ENCODE results near the gene FIBP.

Gene FIBP

DNA sequence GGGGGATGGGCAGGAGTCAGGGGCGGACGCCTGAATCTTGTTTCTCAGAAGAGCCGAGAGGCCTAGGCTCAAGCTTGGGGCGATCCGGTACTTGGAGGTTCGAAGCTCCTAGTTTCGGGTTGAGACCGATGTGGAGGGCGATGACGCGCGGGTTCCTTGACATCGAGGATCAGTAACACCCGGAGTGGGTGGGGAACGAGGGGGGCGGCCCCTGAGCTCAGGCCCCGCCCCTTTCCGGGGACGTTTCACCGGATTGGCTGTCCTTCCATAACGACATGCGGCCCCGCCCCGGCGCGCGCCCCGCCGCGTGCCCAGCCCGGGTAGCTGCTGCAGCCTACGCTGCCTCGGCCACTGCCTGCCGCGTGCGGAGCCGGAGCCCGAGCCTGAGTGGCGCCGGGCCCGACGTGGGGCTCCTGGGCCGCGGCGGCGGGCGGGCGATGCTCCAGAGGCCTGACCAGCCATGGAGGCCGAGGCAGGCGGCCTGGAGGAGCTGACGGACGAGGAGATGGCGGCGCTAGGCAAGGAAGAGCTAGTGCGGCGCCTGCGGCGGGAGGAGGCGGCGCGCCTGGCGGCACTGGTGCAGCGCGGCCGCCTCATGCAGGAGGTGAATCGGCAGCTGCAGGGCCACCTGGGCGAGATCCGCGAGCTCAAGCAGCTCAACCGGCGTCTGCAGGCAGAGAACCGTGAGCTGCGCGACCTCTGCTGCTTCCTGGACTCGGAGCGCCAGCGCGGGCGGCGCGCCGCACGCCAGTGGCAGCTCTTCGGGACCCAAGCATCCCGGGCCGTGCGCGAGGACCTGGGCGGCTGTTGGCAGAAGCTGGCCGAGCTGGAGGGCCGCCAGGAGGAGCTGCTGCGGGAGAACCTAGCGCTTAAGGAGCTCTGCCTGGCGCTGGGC, 2.3 kb upstream of the FIBP start, which contains the start of gene CCDC85B:
TSS of gene CCDC85B (plus strand) at position 350 of the 895 bp plus-strand sequence. CDS start at position 461, 111 bp downstream.
- peak; percentile 96 for DNase-seq (ENCODE audit: low spot score)

DNA sequence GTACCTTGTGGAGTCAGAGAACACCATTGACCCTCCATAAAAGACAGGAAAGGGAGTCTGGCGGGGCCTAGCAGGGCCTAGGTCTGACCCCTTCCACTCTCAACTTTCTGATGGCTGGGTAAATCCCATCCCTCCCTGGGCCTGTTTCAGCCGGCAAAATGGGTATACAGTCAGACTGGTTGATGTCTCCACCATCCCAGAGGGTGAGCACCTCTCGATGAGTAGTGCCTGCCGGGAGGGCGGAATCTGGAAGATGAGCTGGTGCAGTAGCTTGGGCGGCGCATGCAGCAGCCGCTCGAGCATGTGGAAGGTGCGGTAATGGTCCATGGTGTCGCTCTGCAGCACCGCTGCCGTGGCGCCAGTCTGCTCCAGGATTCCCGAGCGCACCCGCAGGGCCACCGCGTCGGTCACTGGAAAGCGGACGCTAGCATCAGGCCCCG, 528 bp downstream of the FIBP start:
- DNase-seq (ENCODE audit: low spot score) = no peak

DNA sequence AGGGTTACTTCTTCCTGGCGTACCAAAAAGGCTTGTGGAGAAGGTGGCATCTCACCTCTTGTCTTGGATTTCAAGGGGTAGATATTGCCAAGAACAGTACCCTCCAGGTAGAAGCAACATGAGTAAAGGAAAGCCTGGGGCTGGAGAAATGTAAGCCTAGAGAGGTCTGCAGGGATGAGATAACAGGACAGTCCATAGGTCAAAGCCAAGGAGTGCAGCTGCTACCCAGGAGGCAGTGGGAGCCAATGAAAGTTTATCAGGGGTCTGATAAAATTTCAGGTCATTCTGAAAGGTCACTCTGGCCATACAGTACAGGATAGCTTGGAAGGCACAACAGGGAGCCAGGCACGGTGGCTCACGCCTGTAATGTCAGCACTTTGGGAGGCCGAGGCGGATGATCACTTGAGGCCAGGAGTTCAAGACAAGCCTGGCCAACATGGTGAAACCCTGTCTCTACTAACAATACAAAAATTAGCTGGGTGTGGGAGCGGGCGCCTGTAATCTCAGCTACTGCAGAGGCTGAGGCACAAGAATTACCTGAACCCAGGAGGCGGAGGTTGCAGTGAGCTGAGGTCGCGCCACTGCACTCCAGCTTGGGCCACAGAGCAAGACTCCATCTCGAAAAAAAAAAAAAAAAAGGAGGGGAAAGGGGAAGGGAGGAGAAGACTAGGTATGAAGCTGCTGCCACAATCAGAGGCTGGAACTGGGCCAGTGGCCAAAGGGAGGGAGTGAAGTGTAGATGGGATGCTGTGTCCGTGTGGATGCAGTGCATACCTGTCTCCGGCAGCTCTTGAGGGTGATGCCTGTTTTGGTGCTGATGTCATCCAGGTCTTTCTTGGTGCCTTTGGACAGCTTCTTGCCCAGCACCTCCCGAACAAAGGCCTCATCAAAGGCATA, 1.2 kb downstream of the FIBP start:
- no peak for DNase-seq (ENCODE audit: low spot score)

DNA sequence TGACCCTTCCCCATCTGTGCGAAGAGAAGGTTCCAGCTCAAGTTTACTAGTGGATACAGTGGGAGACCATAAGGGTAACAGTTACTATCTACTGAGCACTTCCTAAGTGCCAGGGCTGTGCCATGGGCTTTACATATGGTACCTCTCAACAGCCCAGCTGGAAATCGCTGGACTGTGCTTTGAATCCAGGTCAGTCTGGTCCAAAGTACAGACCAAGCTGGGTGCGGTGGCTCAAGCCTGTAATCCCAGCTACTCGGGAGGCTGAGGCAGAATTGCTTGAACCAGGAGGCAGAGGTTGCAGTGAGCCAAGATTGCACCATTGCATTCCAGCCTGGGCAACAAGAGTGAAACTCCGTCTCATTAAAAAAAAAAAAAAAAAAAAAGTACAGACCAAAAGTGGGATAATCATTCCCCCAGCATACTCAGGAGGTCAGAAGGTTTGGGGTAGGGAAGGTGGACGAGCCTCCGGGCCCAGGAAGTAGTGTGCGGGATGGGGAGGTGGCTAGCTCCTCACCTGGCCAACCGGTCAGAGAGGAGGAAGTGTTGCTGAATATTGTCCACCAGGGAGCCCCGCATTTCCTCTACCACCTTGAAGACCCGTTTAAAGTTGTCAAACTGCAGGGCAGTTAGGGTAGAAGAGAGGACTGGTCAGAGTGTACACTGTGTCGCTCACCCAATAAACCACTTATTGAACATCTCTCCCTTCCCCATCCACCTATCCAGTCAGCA, 2.3 kb downstream of the FIBP start:
- no peak for DNase-seq (ENCODE audit: low spot score)

DNA sequence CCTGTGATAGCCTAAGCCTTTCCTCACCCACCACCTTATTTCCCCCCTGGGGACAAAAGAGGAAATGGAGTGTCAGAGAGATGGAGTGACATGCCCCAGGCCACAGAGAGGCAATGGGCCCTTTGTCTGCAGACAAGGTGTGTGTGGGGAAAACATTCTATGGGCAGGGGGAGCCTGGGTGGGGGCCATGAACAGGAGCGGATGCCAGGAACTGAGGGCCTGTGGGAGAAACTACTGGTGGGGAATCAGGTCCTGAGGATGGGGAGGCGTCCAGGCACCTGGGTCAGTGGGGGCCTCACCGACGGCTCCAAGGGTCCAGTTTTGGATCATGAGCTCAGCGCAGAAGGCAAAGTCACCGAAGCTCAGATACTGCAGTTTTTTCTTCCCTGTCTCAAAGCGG, 3.0 kb downstream of the FIBP start:
- no peak for DNase-seq (ENCODE audit: low spot score)

DNA sequence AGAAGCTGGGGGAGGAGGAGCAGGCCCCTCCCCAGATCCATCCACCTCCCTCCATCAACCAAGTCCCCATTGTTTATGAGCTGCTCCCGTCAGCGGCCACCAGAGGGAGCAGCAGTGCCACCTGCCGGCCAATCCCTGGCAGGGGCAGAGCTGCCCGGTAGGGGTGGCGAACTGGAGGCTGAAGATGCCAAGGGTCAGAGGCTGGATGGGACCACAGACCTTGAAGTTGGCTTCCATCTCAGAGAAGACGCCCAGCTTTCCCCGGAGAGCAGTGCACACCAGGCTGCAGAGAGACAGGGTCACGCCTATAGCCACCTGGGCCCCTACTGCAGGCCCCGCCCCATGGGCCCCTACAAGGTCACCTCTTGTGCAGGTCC, 3.6 kb downstream of the FIBP start:
- peak; percentile 89 for DNase-seq (ENCODE audit: low spot score)

DNA sequence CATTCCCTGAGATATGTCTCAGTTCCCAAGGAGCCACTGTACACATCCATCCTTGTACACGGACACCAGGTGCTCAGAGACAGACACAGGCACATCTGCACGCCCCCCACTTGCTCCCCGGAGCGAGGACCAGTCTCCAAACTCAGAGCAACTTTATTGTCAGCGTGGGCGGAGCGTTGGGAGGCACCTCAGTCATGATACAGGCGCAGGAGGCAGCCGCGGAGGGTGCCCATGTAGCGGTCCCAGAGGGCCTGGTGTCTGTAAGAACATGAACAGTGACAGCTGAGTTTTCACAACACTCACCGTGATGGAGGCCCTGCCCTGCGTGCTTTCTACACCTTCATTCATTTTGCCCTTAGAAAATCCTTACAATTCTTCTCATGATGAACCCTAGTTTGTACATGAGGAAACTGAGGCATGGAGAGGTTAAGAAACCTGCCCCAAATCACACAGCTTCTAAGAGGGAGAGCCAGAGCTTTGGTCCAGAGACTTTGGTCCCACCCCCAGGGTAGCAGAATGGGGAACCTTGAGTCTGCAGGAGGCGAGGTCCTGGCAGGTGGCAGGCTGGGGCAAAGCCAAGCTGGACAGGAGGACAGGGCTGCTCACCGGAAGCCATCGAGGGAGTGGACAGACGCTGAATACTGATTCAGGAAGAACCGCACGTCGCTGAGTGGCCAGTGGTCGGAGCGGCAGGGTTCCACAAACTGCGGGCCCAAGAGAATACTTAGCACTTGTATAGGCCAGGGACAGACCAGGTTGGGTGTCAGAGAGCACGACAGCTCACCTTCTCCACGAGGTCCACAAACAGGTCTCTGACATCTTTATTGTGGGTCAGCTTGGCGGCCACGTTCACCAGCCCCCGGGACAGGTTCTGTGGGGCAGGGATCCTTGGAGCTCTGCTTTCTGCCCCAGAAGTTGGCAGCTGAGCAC, 4.2 kb downstream of the FIBP start:
- no peak for DNase-seq (ENCODE audit: low spot score)

DNA sequence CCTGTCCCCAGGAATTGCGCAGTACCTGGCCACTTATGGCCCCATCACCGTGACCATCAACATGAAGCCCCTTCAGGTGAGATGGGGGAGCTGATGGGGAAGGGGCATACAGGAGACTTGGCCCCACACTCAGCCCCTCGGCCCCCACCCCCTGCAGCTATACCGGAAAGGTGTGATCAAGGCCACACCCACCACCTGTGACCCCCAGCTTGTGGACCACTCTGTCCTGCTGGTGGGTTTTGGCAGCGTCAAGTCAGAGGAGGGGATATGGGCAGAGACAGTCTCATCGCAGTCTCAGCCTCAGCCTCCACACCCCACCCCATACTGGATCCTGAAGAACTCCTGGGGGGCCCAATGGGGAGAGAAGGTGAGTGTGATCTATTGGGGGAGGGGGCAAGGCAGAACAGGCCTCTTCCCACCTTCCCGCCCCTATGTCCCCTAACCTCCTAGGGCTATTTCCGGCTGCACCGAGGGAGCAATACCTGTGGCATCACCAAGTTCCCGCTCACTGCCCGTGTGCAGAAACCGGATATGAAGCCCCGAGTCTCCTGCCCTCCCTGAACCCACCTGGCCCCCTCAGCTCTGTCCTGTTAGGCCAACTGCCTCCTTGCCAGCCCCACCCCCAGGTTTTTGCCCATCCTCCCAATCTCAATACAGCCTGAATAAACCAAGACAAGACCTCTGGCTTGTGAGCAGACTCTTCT, 5.1 kb downstream of the FIBP start:
- DNase-seq (ENCODE audit: low spot score) = no peak

DNA sequence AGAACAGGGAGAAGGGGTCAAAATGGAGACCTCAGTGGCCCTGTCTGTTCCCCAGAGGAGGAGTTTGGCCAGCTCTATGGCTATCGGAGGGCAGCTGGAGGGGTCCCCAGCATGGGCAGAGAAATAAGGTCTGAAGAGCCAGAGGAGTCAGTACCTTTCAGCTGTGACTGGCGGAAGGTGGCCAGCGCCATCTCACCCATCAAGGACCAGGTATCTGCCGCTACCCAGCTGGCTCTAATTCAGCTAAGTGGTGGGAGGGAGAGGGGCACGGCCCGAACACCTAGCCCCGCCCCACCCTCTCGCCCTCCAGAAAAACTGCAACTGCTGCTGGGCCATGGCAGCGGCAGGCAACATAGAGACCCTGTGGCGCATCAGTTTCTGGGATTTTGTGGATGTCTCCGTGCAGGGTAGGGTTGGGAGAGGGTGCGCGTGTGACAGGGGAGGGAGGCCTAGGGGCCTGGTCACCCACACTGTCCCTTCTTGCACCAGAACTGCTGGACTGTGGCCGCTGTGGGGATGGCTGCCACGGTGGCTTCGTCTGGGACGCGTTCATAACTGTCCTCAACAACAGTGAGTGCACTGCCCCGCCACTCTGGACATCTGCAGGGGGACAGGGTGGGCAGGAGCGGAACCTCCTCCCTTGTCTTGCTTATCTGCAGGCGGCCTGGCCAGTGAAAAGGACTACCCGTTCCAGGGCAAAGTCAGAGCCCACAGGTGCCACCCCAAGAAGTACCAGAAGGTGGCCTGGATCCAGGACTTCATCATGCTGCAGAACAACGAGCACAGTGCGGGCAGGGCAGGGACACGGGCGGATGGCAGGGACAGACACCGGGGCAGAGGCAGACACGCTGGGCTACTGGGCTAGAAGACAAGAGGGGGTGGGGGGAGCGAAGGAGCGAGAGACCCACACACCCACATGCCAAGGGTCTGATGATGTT, 5.9 kb downstream of the FIBP start:
- no peak for DNase-seq (ENCODE audit: low spot score)

DNA sequence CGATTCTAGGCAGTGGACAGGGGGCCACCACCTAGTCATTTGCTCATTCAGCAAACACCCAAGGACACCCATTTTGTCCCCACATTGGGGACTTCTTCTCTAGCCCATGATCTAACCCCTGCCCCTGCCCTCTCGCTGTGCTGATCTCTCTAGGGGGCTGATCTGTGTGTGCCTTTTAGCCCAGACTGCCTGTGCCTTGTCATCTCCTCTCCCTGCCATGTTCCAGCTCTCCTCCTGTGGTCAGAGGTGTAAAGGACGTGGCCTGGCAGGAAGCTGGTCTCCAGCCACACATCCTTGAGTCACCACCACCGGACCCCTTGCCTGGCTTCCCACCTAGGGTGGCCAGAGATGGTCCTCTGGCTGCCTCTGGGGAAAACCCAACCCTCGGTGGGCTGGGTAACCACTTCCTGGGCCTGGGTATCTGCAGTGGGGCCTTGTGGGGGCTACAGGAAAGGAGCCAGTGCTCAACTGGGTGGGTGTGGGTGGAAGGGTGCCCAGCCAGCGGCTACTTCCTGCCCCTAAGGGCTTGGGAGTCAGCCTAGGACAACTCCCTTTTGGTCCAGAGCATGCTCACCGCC, 7.3 kb downstream of the FIBP start:
- DNase-seq (ENCODE audit: low spot score) = no peak

DNA sequence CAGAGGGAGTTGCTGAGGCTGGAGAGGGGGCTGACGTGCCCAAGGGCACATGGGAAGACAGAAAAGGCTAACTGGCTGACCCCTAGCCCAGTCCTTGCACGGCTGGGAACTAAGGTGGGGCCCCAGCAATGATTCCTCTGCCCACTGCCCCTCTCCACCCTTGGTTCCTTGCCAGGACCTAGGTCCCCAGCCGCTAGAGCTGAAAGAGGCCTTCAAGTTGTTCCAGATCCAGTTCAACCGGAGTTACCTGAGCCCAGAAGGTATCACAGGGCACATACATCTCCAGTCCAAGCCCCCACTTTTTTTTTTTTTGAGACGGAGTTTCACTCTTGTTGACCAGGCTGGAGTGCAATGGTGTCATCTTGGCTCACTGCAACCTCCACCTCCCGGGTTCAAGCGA, 8.2 kb downstream of the FIBP start:
- no peak for DNase-seq (ENCODE audit: low spot score)

DNA sequence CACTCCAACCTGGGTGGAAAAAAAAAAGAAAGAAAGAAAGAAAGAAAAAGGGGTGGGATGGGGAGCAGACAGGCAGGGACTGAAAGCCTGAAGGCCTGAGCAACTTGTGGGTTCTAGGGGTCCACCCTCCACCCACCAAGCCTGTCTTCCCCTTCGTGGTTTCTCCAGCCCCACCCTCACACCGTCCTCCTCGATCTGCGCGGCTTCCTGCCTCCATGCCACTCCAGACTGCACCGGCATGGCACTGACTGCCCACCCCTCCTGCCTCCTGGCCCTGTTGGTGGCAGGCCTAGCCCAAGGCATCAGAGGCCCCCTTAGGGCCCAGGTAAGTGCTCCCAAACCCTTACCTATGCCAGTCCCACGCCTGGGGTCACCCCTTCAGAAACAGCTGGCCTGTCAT, 8.7 kb downstream of the FIBP start, which contains the start of gene CTSW:
TSS of gene CTSW (plus strand) at position 221 of the 400 bp plus-strand sequence. CDS start at position 239, 18 bp downstream.
- no peak for DNase-seq (ENCODE audit: low spot score)

DNA sequence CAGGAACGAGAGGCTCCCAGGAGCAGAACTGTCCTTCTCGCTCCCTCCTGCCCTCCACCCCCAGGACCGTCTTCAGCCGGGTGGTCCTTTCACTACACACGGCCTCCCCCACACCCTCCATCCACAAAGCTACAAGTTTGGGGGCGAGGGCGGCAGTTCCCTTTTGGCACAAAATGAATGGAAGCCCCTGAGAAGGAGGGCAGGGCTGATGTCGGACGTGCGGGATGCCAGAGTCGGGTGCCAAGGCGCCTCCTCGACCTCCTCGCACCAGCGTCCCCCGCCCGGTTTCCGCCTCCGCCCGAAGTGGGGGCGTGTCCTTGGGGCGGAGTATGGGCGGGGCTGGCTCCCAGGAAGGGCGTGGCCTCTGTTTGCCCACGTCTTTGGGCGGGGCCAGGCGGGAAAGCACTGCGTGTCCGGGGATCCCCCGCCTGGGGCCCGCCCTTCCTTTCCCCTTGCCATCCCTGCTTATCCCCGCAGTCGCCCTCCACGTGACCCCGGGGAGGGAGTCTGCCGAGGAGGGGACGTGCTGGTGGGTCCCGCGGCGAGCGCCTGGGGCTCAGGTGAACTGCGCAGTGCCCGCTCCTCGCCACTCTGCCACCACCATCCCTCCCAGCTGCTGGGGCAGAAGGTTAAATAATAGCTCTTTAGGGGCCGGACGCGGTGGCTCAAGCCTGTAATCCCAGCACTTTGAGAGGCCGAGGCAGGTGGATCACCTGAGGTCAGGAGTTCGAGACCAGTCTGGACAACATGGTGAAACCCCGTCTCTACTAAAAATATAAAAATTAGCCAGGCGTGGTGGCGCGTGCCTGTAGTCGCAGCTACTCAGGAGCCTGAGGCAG, 14.7 kb downstream of the FIBP start:
- DNase-seq (ENCODE audit: low spot score) = peak; percentile 93

DNA sequence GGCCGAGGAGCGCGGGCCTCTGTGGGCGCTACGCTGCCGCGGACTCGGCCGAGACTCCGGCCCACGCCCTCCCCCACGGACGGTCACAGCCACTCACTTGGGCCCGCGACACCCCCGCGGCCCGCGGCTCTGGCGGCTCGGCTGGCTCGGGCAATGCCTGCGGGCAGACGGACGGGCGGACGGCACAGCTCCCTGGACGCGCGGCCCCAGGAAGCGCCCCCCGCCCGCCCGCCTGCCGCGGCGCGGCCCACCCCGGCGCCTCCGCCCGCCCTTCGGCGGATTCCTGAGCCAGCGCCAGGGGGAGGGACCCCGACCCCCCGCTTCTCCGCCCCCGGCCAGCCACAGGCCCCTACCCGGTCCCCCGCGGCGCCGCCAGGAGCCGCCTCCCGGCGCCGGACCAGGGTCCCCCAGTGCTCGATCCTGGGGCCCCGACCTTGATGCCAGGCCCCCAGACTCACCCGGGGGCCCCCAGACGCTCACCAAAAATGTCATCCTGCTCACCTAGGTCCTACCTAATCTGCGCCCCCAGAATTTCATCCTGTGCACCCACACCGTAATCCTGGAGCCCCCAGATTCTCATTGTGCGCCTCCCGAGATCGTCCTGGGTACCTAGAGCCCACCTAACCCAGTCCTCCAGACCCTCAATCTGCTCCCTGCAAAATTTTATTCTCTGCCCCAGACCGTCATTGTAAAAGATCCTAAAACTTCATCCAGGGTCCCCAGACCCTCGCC, 15.5 kb downstream of the FIBP start, which contains the start of gene EFEMP2:
TSS of gene EFEMP2 (minus strand) at position 215 of the 732 bp plus-strand sequence. CDS start 446 bp downstream, outside the sequence.
- DNase-seq (ENCODE audit: low spot score) = no peak

DNA sequence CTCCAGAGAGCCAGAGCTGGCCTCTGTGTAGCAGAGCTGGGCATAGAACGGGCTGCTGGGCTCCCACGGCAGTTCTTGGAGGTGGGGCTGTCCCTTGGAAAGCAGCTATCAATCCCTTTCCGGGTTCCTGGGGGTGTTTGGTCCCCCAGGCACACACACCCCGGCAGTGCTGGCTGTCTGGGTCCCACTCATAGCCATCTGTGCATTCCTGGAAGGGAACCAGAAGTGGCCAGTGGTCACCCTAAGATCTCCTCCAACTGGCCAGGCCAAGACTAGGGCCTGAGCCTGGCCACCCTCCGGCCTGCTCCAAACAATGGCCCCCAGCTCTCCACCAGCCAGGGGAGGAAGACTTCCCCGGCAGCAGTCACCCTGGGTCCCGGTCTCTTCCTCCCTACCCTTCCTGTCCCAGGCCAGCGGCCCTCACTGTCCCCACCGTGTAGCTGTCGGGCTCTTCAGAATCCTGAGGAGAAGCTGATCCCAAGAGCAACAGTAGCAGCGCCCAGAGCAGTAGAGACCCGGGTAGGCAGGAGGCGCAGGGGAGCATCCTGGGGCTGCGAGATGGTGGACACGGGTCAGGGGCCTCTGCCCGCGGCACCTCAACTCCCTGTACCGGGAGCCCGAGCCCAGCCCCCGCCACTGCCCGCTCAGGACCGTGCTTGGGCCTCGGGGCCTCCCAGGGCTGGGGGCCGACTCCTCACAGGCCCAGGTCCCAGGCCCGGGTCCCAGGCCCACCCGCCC, 16.3 kb downstream of the FIBP start:
- DNase-seq (ENCODE audit: low spot score) = no peak
